GM21360 (cell line): Measurements from ENCODE around the gene NRF1.

Experiments
- ATAC-seq: cut with Tn5 transposase; IDR thresholded peaks from one replicate; pipeline ENCODE4 v1.9.1; 2021; ENCODE audit warnings: mild to moderate bottlenecking, moderate library complexity; ENCODE audit not compliant: unreplicated experiment

Gene NRF1

GRCh38 chr7:129767120-129768015 is 155.8 kb downstream of the NRF1 start:
- no peak for ATAC-seq

GRCh38 chr7:129768614-129769399 is 157.3 kb downstream of the NRF1 start:
- ATAC-seq = no peak

GRCh38 chr7:129769400-129769774 is 157.9 kb downstream of the NRF1 start:
- no peak for ATAC-seq

GRCh38 chr7:129769866-129770808 is 158.6 kb downstream of the NRF1 start:
- ATAC-seq = no peak

- no peak for ATAC-seq
Observed at GRCh38 chr7:129771201-129771927, 159.8 kb downstream of the NRF1 start.

- ATAC-seq = no peak
Observed at GRCh38 chr7:129771928-129772479, 160.5 kb downstream of the NRF1 start.

GRCh38 chr7:129772646-129773280 is 161.2 kb downstream of the NRF1 start:
- ATAC-seq = no peak

GRCh38 chr7:129773328-129773731 is 161.8 kb downstream of the NRF1 start:
- ATAC-seq = no peak

- ATAC-seq = no peak
Observed at GRCh38 chr7:129773871-129774270, 162.4 kb downstream of the NRF1 start.

- ATAC-seq = no peak
Observed at GRCh38 chr7:129774359-129774758, 162.8 kb downstream of the NRF1 start.

- ATAC-seq = no peak
Observed at GRCh38 chr7:129774871-129775694, 163.6 kb downstream of the NRF1 start.

GRCh38 chr7:129775695-129776361 is 164.3 kb downstream of the NRF1 start:
- no peak for ATAC-seq

- ATAC-seq = no peak
Observed at GRCh38 chr7:129776362-129776722, 164.8 kb downstream of the NRF1 start.

- ATAC-seq = no peak
Observed at GRCh38 chr7:129777195-129777844, 165.8 kb downstream of the NRF1 start.

GRCh38 chr7:129777993-129778769 is 166.7 kb downstream of the NRF1 start:
- ATAC-seq = no peak

GRCh38 chr7:129778770-129779601 is 167.5 kb downstream of the NRF1 start:
- ATAC-seq = no peak
